ENCODE results near the gene UBE3D.

DNA sequence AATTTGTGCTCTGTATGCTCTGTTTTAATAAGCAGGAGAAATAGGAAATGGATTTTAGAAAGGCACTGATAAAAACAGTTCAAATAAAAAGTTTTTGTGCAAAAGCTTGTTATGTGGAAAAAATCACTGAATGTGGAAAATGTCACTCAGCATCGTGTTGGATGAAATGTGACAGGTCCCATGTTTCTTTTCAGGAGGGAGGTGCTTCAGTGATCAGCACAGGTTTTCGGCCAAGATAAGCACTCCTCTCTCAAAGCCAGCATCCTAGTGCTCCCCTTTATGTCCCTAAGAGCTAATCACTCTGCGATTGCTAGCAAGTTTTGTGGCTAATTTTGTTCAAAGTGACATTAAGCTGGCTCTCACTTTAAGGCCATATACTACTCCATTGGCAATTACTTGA is 12.0 kb downstream of the UBE3D start:
- no peak for TF ChIP-seq CTCF (IDR thresholded peaks at IDR 0.05)
- TF ChIP-seq FOSL2 (IDR thresholded peaks at IDR 0.05), result no peak
- no peak for TF ChIP-seq FOSL2 (CRISPR knock-in tag; IDR thresholded peaks at IDR 0.05)
- no peak for TF ChIP-seq ESRRA (IDR thresholded peaks at IDR 0.05; ENCODE audit: borderline replicate concordance, low read length)
- no peak for TF ChIP-seq HOXB13 (CRISPR knock-in tag; IDR thresholded peaks at IDR 0.05; ENCODE audit: low read depth)
- TF ChIP-seq POLR2A (IDR thresholded peaks at IDR 0.05; ENCODE audit: low read length), result no peak
- TF ChIP-seq KDM1A (IDR thresholded peaks at IDR 0.05; ENCODE audit: low read depth), result no peak
- no peak for TF ChIP-seq HOXA7 (CRISPR knock-in tag; IDR thresholded peaks at IDR 0.05)
- no peak for TF ChIP-seq PHF8 (IDR thresholded peaks at IDR 0.05; ENCODE audit: borderline replicate concordance, low read depth)
- no peak for TF ChIP-seq USF2 (IDR thresholded peaks at IDR 0.05)
- no peak for TF ChIP-seq RAD21 (conservative IDR thresholded peaks at IDR 0.05 in 1 of 2, IDR thresholded peaks at IDR 0.05 in 1 of 2)
- TF ChIP-seq HDAC2 (IDR thresholded peaks at IDR 0.05), result no peak
- no peak for TF ChIP-seq POLR2AphosphoS2 (conservative IDR thresholded peaks at IDR 0.05; ENCODE audit: low read length)
- no peak for TF ChIP-seq ELK1 (IDR thresholded peaks at IDR 0.05; ENCODE audit: low read depth, low read length)

Measured in A549 (cell line).